ENCODE data around the gene TMED8.
"Not testable (repeated sequence)": the region's sequence is repeated elsewhere in the genome, so short reads cannot be mapped to it uniquely, and the experiment has no call there.

DNA sequence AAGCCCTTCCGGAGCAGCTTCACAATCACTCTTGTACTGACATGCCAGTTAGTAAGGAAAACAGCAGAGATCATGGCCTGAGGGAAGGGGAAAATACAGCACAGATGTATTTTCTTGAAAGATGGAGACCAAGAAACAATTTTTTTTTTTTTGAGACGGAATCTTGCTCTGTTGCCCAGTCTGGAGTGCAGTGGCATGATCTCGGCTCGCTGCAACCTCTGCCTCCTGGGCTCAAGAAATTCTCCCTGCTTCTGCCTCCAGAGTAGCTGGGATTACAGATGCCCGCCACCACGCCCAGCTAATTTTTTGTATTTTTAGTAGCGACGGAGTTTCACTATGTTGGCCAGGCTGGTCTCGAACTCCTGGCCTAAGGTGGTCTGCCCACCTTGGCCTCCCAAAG lies 39.6 kb downstream of the TMED8 start:
- not testable (repeated sequence) for TF ChIP-seq CTCF (IDR thresholded peaks at IDR 0.05; ENCODE audit: borderline replicate concordance, extremely low read depth, low read length, poor library complexity, severe bottlenecking); EZH2 (IDR thresholded peaks at IDR 0.05; ENCODE audit: borderline replicate concordance, low read depth, low read length, severe bottlenecking)

All from DND-41 (cell line).